HG02938 (cell line): ENCODE results near the gene ROCK1.
A peak's percentile ranks its signal among the peaks of the same experiment; 100 is the strongest.
"Not testable (repeated sequence)": the region's sequence is repeated elsewhere in the genome, so short reads cannot be mapped to it uniquely, and the experiment has no call there.

Experiments used
- ATAC-seq: cut with Tn5 transposase; IDR thresholded peaks from one replicate; pipeline ENCODE4 v1.9.1; 2021; ENCODE audit warnings: mild to moderate bottlenecking, moderate library complexity; ENCODE audit not compliant: unreplicated experiment

The ROCK1 gene

GRCh38 chr18:21111346-21112139, at the start of gene ROCK1:
Gene ROCK1 (minus strand): TSS chr18:21111813. CDS start chr18:21110910, 903 bp downstream.
- ATAC-seq, result peak; percentile 88

DNA sequence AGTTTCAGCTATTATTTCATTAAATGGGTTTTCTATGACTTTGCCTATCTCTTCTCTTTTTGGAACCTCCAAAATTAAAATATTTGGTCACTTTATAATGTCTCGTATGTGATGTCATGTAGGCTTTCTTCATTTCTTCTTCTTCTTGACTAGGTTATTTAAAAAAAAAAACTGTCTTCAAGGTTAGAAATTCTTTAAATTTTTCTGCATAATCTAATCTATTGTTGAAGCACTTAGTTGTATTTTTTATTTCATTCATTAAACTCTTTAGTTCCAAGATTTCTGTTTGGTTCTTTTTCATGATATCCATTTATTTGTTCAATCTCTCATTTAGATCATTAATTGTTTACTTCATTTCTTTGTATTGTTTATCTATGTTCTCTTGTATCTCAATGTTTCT, 43.8 kb upstream of the ROCK1 start:
- ATAC-seq, result no peak

DNA sequence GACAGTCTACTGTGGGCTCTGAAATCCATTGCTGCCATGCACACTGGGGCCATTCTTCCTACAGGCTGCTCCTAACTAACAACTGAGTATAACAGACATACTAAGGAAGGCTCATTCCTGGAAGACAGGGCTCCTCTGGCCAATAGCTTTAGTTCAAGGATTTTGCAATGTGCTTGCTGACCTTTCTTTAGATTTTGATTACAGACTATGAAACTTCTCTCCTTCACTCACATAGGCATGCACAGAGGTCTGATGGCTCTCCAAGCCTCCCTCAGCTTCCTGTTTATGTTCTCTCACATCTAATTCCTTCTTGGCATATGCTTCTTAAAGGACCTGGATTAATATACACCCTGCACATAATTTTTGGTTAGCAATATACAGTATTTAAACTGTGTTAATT, 34.4 kb upstream of the ROCK1 start:
- ATAC-seq, result no peak

DNA sequence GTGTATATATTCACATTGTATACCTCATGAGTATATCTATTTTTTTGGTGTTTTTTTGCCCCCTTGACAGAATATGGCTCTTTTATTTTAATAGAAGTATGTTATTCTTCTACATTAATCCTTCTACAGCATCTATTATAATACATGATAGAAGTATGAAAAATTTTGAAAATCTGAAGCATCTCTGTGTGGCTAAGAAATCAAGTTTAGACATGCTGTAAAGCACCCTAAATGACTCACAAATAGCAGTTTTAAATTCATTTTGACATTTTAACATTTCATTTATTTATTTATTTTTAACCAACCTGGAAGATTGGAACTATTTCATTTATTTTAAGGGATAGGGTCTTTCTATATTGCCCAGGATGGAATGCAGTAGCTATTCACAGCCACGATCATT, 33.8 kb upstream of the ROCK1 start:
- ATAC-seq, result no peak

DNA sequence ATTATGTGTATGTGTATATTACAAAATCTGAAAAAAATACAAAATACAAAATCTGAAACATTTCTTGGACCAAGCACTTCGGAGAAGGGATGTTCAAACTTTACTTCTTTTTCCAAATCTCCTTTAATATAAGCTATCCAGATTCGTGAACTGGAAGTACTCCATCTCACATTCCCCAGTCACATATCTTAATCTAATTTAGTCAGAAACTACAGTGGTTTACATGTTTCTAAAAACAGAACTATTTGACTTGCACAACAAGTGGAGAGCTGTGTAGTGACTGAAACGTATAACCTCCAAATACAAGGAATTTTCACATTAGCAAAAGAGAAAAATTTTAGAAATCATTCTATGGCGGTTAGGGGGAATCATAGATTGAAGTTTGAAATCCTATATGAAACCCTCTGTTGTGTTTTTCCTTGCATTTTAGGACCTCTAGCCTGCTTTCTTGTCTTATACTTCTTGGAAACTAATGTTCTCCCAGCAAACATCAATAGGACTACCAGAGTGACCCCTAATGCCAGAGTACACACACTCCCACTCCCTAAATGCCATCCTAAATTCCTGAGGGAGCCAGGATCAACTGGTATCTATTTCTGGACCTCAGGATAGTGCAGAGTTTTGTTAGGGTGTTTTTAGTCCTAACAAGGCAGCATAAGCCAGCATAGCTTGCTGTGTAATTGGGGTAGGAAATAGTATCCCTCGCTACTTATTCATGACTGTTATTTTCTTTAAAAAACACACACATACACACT, 30.2 kb upstream of the ROCK1 start:
- no peak for ATAC-seq

DNA sequence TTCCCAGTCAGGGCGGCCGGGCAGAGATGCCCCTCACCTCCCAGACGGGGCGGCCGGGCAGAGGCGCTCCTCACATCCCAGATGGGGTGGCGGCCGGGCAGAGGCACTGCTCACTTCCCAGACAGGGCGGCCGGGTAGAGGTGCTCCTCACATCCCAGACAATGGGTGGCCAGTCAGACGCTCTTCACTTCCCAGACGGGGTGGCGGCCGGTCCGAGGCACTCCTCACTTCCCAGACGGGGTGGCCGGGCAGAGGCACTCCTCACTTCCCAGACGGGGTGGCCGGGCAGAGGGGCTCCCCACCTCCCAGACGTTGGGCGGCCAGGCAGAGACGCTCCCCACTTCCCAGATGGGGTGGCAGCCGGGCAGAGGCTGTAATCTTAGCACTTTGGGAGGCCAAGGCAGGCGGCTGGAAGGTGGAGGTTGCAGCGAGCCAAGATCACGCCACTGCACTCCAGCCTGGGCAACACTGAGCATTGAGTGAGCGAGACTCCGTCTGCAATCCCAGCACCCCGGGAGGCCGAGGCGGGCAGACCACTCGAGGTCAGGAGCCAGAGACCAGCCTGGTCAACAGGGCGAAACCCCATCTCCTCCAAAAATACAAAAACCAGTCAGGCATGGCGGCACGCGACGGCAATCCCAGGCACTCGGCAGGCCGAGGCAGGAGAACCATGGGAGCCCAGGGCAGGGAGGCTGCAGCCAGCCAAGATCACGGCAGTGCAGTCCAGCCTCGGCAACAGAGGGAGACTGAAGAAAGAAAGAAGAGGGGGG, 26.3 kb upstream of the ROCK1 start:
- ATAC-seq, result not testable (repeated sequence)

DNA sequence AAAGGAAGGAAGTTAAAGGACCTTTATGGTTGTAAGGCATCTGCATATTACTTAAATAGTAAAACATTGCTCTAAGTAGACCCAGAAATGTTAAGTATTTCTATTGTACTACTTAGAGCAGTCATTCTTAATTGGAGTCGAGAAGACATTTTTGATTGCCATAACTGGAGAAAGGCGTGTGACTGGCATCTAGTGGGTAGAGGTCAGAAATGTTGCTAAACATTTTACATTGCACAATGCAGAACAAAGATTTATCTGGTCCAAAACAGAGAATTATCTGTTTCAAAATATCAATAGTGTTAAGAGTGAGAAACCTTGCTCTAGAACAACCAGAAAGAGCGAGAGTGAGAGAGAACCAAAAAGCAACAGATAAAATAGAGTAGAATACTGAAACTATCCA, 23.3 kb upstream of the ROCK1 start:
- ATAC-seq, result no peak

DNA sequence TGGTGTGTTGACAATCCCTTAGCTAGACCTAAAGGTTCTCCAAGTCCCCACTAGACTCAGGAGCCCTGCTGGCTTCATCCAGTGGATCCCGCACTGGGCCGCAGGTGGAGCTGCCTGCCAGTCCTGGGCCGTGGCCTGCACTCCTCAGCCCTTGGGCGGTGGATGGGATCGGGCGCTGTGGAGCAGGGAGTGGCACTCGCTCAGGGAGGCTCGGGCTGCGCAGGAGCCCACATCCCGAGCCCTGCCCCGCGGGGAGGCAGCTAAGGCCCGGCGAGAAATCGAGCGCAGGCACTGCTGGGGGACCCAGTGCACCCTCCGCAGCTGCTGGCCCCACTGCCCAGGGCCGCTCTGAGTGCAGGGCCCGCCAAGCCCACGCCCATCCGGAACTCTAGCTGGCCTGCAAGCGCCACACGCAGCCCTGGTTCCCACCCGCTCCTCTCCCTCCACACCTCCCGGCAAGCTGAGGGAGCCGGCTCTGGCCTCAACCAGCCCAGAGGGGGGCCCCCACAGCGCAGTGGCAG, 20.8 kb upstream of the ROCK1 start:
- no peak for ATAC-seq

GRCh38 chr18:21131698-21132227, 20.1 kb upstream of the ROCK1 start:
- ATAC-seq, result no peak

DNA sequence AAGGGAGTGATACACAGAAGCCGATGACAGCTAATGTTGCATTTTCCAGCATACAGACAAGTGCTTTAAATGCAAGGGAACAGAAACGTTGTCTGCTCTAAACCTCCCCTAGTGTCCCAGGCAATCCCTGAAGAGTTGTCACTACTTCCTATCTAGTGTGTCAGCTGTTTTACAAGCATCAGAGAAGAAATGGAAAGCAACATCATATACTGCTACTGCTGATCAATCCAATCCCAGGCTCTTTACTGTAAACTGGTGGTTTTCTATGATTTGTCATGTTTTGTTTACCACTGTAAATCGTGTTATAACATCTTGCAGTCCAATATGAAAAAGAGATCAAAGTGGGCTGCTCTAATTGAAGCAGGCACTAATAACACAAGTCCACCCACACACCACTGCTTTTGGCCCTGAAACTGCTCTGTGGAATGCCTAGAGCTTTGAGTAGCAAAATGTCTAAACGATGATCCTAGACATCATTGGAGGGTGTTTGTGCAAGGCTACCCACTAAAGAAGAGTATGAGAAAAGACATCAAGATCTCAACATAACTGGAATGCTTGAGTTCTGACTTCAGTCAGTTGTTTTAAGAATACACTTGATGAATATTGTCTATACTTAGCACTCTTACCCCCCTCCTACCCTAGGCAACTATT, 18.1 kb upstream of the ROCK1 start:
- no peak for ATAC-seq

GRCh38 chr18:21123290-21123926, 11.8 kb upstream of the ROCK1 start:
- no peak for ATAC-seq

GRCh38 chr18:21118806-21119205, 7.2 kb upstream of the ROCK1 start:
- no peak for ATAC-seq

DNA sequence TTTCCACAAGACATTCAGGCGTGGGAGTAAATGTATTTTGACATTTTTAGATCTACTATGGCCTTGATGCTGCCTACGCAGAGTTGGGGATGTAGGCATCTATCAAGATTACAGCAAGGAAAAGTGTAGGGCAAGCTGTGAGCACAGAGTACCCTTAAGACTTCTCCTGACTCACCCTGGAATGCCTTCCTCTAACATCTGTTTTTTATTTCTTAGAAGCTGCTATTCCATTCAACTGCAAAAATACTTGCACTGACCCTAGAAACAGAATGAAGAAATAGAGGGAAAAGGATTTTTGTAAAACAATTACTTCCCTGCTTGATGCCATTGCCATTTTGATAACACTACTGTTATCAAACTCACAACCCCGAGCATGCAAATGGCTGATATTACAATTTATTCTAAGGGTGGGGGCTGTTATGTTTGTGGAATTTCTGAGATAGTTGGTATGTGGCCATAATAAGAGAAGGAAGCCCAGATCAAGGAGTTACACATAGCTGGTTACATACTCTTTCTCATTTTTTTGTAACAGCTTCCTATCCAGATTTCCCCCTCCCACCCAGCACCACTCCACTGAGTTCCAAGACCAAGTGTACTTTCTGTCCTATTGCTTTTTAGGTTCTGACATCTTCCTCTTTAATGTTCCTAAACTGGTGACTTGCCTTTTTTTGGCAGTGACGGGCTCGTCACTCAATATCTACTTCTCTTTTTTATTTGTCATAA, 6.0 kb upstream of the ROCK1 start:
- no peak for ATAC-seq

DNA sequence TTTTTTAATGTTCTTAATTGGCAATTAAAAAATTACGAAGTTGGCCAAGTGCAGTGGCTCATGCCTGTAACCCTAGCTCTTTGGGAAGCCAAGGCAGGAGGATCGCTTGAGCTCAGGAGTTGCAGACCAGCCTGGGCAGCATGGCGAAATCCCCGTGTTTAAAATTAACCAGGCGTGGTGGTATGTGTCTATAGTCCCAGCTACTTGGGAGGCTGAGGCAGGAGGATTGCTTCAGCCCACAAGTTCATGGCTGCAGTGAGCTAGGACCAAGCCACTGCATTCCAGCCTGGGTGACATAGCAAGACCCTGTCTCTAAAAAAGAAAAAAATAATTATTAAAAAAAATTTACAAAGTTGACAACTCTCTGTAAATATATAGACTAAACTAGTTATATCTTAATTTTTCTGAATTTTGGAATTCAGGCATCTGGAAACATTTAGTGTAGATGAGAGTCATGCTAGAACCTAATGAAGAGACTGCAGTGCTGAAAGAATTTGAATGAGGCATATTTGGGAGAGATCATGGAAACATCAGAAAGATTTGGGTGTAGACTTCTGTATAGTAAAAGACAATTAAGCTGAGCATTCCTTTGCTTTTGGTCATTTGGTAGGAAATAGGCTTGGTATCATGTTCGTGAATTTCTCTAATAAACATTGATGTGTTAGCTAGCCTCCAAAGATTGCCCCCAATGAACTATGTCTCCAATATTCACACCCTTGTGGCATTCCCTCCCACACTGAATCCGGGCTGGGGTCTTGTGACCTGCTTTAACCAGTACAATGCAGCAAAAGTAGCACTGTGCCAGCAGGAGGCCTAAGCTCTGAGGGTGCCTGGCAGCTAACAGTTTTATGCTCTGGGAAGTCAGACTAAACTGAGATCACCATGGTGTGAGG, 4.2 kb upstream of the ROCK1 start:
- ATAC-seq, result no peak

- no peak for ATAC-seq
Measured at GRCh38 chr18:21112543-21113105, 1.0 kb upstream of the ROCK1 start.

DNA sequence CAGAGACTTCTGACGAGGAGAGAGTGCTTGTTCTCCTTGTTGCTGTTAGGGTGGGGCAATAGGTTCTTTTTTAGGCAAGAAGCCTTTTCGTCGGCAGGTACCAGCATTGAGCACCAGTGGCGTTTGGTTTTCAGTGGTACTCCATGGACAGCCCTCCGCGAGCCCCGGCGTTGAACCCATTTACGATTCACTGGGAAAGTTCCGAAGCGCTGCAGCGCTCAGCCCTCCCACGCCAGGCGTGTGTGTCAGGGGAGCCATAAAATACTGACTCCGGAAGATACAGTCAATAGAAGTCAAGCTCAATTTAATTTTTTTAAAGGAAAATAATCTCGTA, 494 bp upstream of the ROCK1 start:
- ATAC-seq, result no peak

GRCh38 chr18:21110713-21111345, 784 bp downstream of the ROCK1 start:
- peak; percentile 25 for ATAC-seq
